ENCODE data around the gene EHF. TPM values are rescaled to one million over a fixed set of nuclear protein-coding genes. Genes with fewer than 3 reads are reported as not detected.
A peak's percentile ranks its signal among the peaks of the same experiment; 100 is the strongest.

Gene EHF
- total RNA-seq, 1 donor from 2014 or later: 121 TPM

- DNase-seq (ENCODE audit: extremely low spot score in 2 of 2): no peak
- no peaks in the 10 kb centered on the region for H3K27me3 ChIP-seq
- peaks cover 11% of the 10 kb centered on the region for H3K4me1 ChIP-seq
- TF ChIP-seq CTCF (IDR thresholded peaks at IDR 0.05) (no peak), POLR2A (IDR thresholded peaks at IDR 0.05) (no peak), POLR2AphosphoS5 (IDR thresholded peaks at IDR 0.05; ENCODE audit: insufficient read depth in 1 of 2, low read depth in 1 of 2) (no peak)
- peak overlapping the region in 1 of 2 donors; percentile 39 for H3K4me3 ChIP-seq
- peak overlapping the region; percentile 51 for H3K27ac ChIP-seq
- intact Hi-C loops (cut with DNase I): no loop called here
- H3K36me3 ChIP-seq: no peaks in the 10 kb centered on the region
- no peaks in the 10 kb centered on the region for H3K9me3 ChIP-seq
Observed at GRCh38 chr11:34625576-34625975, 4.7 kb downstream of the EHF start.

DNA sequence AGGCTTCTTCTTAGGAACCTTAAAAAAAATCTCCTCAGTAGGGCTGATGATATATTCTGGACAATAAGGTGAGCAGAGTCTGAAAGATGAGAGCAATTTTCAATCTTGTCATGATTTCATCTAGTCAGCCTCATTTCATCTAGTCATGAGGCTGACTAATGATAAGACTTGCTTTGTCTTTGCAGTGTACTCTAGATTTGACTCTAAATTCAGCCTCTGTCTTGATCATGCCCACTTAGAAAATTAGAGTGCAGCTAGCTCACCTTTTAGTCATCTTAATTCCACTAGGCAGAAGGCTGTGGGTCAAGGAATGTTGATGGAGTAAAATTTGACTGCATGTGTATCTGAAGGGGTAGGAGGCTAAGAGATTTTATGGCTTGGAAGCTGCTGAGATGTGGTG lies 5.5 kb downstream of the EHF start:
- H3K27ac ChIP-seq: no peak overlapping the region
- H3K36me3 ChIP-seq: no peaks in the 10 kb centered on the region
- intact Hi-C loops (cut with DNase I): no loop called here
- peak overlapping the region in 1 of 2 donors; percentile 39 for H3K4me3 ChIP-seq
- TF ChIP-seq CTCF (IDR thresholded peaks at IDR 0.05): no peak
- TF ChIP-seq POLR2AphosphoS5 (IDR thresholded peaks at IDR 0.05; ENCODE audit: insufficient read depth in 1 of 2, low read depth in 1 of 2): no peak
- no peak for TF ChIP-seq POLR2A (IDR thresholded peaks at IDR 0.05)
- no peaks in the 10 kb centered on the region for H3K27me3 ChIP-seq
- no peak for DNase-seq (ENCODE audit: extremely low spot score in 2 of 2)
- peaks cover 18% of the 10 kb centered on the region for H3K4me1 ChIP-seq
- H3K9me3 ChIP-seq: no peaks in the 10 kb centered on the region

GRCh38 chr11:34627197-34627596 lies 6.3 kb downstream of the EHF start:
- Histone ChIP-seq H3K4me3 (no peak overlapping the region), H3K27ac (no peak overlapping the region), H3K4me1 (peaks cover 21% of the 10 kb centered on the region), H3K9me3 (no peaks in the 10 kb centered on the region), H3K27me3 (no peaks in the 10 kb centered on the region), H3K36me3 (no peaks in the 10 kb centered on the region)
- TF ChIP-seq CTCF (IDR thresholded peaks at IDR 0.05): no peak
- no peak for TF ChIP-seq POLR2AphosphoS5 (IDR thresholded peaks at IDR 0.05; ENCODE audit: insufficient read depth in 1 of 2, low read depth in 1 of 2)
- TF ChIP-seq POLR2A (IDR thresholded peaks at IDR 0.05): no peak
- DNase-seq (ENCODE audit: extremely low spot score in 2 of 2): no peak
- intact Hi-C loops (cut with DNase I): no loop called here

DNA sequence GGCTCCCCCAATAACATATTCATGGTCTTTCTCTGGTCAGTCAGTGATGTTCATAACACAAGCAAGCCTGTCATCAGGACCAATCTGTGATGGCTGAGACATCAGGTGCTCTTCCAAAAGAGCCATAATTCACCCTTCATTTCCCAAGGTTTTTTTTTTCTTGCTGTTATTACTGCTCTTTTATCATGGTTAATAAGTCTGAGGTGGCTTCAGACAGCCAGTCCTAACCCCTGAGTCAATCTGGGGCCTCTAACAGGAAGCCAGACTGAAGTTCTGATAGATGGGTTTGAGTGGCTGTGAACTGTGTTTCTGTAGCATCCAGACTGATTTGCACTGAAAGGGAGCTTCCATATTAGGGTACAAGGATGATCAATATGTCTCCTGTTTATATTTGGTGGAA lies 8.8 kb downstream of the EHF start:
- Histone ChIP-seq H3K9me3 (no peaks in the 10 kb centered on the region), H3K27me3 (no peaks in the 10 kb centered on the region), H3K4me1 (peaks cover 31% of the 10 kb centered on the region), H3K4me3 (no peak overlapping the region), H3K36me3 (no peaks in the 10 kb centered on the region), H3K27ac (peak overlapping the region; percentile 15)
- no peak for TF ChIP-seq POLR2A (IDR thresholded peaks at IDR 0.05)
- no peak for TF ChIP-seq CTCF (IDR thresholded peaks at IDR 0.05)
- TF ChIP-seq POLR2AphosphoS5 (IDR thresholded peaks at IDR 0.05; ENCODE audit: insufficient read depth in 1 of 2, low read depth in 1 of 2): no peak
- no peak for DNase-seq (ENCODE audit: extremely low spot score in 2 of 2)
- intact Hi-C loops (cut with DNase I): no loop called here

GRCh38 chr11:34630544-34630943 lies 9.7 kb downstream of the EHF start:
- no peak for DNase-seq (ENCODE audit: extremely low spot score in 2 of 2)
- no peaks in the 10 kb centered on the region for H3K27me3 ChIP-seq
- TF ChIP-seq POLR2AphosphoS5 (IDR thresholded peaks at IDR 0.05; ENCODE audit: insufficient read depth in 1 of 2, low read depth in 1 of 2) (no peak), POLR2A (IDR thresholded peaks at IDR 0.05) (no peak), CTCF (IDR thresholded peaks at IDR 0.05) (no peak)
- H3K9me3 ChIP-seq: no peaks in the 10 kb centered on the region
- H3K36me3 ChIP-seq: no peaks in the 10 kb centered on the region
- intact Hi-C loops (cut with DNase I): no loop called here
- peaks cover 34% of the 10 kb centered on the region for H3K4me1 ChIP-seq
- no peak overlapping the region for H3K27ac ChIP-seq
- no peak overlapping the region for H3K4me3 ChIP-seq

Measured in vagina (tissue), 2 donors.